Chondrocyte (in vitro differentiated cells): ENCODE data around the gene OLA1. TPM values are rescaled to one million over a fixed set of nuclear protein-coding genes. Genes with fewer than 3 reads are reported as not detected.

Experiments
- DNase-seq: peaks from one replicate; pipeline ENCODE4 v3.0.0; 2021; ENCODE audit warnings: mixed read lengths, low spot score
- H3K27ac Mint-ChIP-seq: one replicate; pipeline ENCODE4 v1.8.0; 2021; ENCODE audit warnings: mild to moderate bottlenecking, moderate library complexity, mixed read lengths; ENCODE audit not compliant: unreplicated experiment
- H3K27me3 Mint-ChIP-seq: 2 replicates; pipeline ENCODE4 v1.8.0; 2021; ENCODE audit warnings: low read depth, mixed read lengths
- H3K36me3 Mint-ChIP-seq: 2 replicates; pipeline ENCODE4 v1.8.0; 2021; ENCODE audit warnings: low read depth, mixed read lengths
- H3K4me1 Mint-ChIP-seq: 2 replicates; pipeline ENCODE4 v1.8.0; 2021; ENCODE audit warnings: low read depth, mild to moderate bottlenecking, mixed read lengths
- H3K4me3 Mint-ChIP-seq: one replicate; pipeline ENCODE4 v1.8.0; 2021; ENCODE audit warnings: mild to moderate bottlenecking, moderate library complexity, mixed read lengths; ENCODE audit not compliant: unreplicated experiment
- H3K9me3 Mint-ChIP-seq: 2 replicates; pipeline ENCODE4 v1.8.0; 2021; ENCODE audit warnings: low read depth, mixed read lengths
- total RNA-seq: library from RNA; stranded (reverse); gene quantifications from 3 replicates; pipeline ENCODE4 v1.2.1, GENCODE V29; 2021
- TF ChIP-seq, protein P1 (sequence below): fragments of 200-600 bp; sonication (generic); IDR thresholded peaks from 2 replicates; pipeline ENCODE4 v1.5.0; 2021; ENCODE audit warnings: antibody characterized with exemption, mild to moderate bottlenecking, moderate library complexity

Gene OLA1
- total RNA-seq, 1 donor from 2014 or later: 77.5 TPM

DNA sequence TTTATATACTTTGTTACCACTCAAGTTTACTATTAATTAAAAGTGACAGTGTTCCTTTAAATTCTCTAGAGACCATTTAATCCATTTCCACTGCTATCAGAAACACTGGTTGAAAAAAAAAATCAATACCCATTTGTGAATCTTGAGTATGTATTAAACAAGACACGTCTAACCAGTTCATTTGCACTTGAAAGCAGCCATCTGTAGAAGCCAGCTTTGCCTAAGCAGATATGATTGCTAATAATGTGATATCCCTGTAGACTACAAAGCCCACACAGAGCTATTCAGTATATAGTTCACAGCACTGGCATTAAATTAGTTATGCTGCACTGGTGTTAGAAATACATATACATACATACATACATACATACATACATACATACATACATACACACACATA, 171.4 kb downstream of the OLA1 start:
- H3K4me1 Mint-ChIP-seq: no peaks in the 10 kb centered on the region
- H3K4me3 Mint-ChIP-seq: no peak overlapping the region
- no peaks in the 10 kb centered on the region for H3K9me3 Mint-ChIP-seq
- H3K36me3 Mint-ChIP-seq: peaks cover 8% of the 10 kb centered on the region
- H3K27me3 Mint-ChIP-seq: no peaks in the 10 kb centered on the region
- H3K27ac Mint-ChIP-seq: no peak overlapping the region
- TF ChIP-seq, protein P1, sequence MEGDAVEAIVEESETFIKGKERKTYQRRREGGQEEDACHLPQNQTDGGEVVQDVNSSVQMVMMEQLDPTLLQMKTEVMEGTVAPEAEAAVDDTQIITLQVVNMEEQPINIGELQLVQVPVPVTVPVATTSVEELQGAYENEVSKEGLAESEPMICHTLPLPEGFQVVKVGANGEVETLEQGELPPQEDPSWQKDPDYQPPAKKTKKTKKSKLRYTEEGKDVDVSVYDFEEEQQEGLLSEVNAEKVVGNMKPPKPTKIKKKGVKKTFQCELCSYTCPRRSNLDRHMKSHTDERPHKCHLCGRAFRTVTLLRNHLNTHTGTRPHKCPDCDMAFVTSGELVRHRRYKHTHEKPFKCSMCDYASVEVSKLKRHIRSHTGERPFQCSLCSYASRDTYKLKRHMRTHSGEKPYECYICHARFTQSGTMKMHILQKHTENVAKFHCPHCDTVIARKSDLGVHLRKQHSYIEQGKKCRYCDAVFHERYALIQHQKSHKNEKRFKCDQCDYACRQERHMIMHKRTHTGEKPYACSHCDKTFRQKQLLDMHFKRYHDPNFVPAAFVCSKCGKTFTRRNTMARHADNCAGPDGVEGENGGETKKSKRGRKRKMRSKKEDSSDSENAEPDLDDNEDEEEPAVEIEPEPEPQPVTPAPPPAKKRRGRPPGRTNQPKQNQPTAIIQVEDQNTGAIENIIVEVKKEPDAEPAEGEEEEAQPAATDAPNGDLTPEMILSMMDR: no peak
- DNase-seq: no peak

DNA sequence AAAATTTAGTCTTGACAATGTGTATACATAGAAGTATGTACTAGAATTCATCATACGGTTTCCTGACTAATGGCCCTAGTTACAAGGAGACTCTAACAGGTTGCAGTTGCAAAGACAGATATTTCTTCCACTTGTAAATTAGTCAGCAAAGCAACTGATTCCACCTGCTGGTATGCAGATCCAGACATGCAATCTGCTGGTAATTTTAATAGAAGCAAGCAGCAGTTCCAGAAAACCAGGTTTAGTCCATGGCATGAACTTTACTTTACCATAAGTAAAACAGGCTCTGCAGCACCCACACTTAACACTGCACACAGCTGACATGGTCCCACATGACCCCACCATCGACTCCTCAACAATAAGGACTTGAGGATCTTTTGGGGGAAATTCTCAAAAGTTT, 172.3 kb downstream of the OLA1 start:
- H3K4me1 Mint-ChIP-seq: no peaks in the 10 kb centered on the region
- no peak overlapping the region for H3K4me3 Mint-ChIP-seq
- H3K27me3 Mint-ChIP-seq: no peaks in the 10 kb centered on the region
- TF ChIP-seq, protein P1: no peak
- no peak for DNase-seq
- H3K36me3 Mint-ChIP-seq: peaks cover 8% of the 10 kb centered on the region
- no peaks in the 10 kb centered on the region for H3K9me3 Mint-ChIP-seq
- H3K27ac Mint-ChIP-seq: no peak overlapping the region

DNA sequence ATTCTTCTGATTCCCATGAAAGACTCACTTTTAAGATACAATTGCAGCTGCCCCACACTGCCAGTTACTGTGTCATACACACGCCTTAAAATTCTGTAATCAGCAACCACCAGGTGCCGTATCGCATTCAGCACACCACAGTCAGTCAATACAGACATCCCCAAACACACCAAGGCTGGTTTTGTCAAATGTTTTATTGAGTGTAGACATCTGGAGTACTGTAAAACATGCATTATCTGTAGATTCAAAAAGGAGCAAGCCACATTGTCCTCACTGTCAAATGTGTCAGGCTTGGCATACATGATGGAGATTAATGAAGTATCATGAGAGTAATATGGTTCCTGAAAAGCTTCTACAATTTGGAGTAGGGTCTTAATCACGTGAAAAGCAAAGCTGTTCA, 173.5 kb downstream of the OLA1 start:
- Mint-ChIP-seq H3K27me3 (no peaks in the 10 kb centered on the region), H3K4me1 (no peaks in the 10 kb centered on the region)

DNA sequence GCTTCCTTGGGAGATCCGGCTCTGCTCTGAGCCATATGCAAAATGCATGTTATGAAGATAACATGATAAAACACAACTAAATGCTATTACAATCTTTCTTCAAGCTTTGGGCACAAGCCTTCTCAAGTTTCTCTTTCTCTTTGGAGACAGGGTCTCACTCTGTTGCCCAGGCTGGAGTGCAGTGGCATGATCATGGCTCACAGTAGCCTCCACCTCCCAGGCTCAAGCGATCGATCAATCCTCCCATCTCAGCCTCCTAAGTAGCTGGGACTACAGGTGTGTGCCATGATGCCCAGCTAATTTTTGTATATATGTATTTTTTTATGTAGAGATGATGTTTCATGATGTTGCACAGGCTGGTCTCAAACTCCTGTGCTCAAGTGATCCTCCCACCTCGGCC, 175.5 kb downstream of the OLA1 start:
- DNase-seq: no peak
- TF ChIP-seq, protein P1: no peak
- no peaks in the 10 kb centered on the region for H3K27me3 Mint-ChIP-seq
- H3K27ac Mint-ChIP-seq: no peak overlapping the region
- no peaks in the 10 kb centered on the region for H3K9me3 Mint-ChIP-seq
- no peak overlapping the region for H3K4me3 Mint-ChIP-seq
- H3K36me3 Mint-ChIP-seq: peaks cover 7% of the 10 kb centered on the region
- H3K4me1 Mint-ChIP-seq: no peaks in the 10 kb centered on the region

More for the DNA sequence above, 173.5 kb downstream of the OLA1 start:
- TF ChIP-seq, protein P1: no peak
- DNase-seq: no peak
- Mint-ChIP-seq H3K36me3 (peaks cover 8% of the 10 kb centered on the region), H3K4me3 (no peak overlapping the region), H3K27ac (no peak overlapping the region), H3K9me3 (no peaks in the 10 kb centered on the region)

DNA sequence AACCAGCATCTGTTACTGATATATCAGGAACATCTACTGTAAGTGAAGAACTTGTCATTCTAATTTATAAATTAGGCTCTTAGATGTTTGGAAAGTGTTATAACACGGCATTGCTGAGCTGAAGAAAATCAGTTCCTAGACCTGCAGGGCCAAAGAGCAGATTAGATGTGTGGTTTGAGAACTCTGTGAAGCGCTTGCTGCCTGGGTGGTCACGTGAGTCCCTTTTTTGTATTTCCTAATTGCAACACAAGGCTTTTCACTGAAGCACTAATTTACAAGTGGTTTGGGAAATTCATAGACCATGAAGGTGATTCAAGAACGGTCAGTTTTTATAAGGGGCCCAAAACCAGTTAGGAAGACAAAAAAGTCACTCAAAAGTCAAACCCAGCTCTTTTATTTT, 176.3 kb downstream of the OLA1 start:
- Mint-ChIP-seq H3K27me3 (no peaks in the 10 kb centered on the region), H3K36me3 (peaks cover 6% of the 10 kb centered on the region), H3K4me1 (no peaks in the 10 kb centered on the region), H3K4me3 (no peak overlapping the region), H3K9me3 (no peaks in the 10 kb centered on the region), H3K27ac (no peak overlapping the region)
- TF ChIP-seq, protein P1: no peak
- DNase-seq: no peak
